Activated CD4-positive, alpha-beta T cell treated with anti-CD3 and anti-CD28 coated beads for 48 hours (primary cell): ENCODE data around the gene TCF3.

ENCODE experiments used
- DNase-seq: peaks from one replicate; pipeline ENCODE4 v3.0.0-alpha.2; 2020

Gene TCF3

DNA sequence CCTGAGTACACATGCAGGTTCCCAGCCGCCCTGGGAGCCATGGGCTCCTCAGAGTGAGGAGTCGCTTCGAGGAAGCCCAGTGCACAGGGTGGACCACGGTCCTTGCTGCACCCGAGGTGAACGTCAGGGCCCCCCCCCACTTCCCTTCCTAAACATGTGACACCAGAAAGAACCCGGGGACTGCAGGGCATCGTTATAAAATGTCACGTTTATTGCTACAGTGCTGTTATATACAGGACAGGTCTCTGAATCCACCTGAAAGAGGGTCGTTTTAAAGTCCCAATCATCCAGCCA is 43.4 kb downstream of the TCF3 start:
- DNase-seq: peak; percentile 23

DNA sequence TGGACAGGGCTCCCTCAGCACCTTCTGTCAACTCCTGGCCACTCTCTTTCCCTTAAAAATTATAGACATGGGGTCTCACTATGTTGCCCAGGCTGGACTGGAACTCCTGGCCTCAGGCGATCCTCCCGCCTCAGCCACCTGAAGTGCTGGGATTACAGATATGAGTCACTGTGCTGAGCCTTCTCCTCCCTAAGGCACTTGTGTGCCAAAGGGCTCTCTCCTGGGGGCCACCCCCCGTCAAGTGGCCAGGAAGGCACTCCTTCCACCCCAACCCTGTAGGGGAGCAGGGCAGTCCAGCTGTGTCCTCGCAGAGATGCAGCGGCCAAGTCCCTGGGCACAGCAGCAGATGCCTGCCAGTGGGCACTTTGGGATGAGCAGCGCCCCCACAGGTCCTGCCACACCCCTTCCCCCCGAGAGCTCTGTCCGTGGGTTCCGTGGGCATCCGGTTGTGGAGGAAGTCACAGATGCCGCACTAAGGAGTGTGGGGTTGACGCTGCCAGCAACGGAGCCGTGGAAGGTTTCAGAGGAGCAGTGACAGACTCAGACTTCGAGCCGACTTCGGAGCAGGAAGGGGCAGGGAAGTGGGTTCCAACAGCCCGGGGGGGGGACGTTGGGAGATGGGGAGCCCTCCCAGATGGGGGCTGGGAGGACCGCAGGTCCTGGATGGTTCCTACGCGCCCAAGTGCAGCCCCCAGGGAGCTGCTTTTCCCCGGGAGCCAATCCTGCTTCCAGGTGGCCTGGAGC is 43.9 kb downstream of the TCF3 start:
- DNase-seq: peak; percentile 31

DNA sequence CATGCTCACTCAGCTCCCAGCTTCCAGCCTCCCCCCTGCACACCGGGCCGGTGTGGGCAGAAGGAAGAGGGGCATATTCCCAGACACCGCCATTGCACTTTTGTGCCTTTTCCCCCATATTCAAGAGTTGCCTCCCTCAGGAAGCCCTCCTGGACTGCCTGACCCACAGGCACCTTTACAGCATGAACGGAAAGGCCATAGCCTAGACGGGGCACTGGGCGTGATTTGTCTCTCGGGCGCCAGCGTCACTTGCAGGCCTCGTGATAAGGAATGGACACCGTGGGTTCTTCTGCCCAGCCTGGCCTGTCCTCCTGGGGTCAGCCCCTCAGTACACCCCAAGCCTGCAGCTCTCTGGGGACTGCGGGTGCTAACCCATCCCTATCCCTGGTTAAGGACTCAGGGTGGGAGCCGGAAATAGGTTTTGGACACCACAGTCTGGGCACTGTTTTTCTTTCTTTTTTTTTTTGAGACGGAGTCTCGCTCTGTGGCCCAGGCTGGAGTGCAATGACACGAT is 46.2 kb downstream of the TCF3 start:
- DNase-seq: no peak

DNA sequence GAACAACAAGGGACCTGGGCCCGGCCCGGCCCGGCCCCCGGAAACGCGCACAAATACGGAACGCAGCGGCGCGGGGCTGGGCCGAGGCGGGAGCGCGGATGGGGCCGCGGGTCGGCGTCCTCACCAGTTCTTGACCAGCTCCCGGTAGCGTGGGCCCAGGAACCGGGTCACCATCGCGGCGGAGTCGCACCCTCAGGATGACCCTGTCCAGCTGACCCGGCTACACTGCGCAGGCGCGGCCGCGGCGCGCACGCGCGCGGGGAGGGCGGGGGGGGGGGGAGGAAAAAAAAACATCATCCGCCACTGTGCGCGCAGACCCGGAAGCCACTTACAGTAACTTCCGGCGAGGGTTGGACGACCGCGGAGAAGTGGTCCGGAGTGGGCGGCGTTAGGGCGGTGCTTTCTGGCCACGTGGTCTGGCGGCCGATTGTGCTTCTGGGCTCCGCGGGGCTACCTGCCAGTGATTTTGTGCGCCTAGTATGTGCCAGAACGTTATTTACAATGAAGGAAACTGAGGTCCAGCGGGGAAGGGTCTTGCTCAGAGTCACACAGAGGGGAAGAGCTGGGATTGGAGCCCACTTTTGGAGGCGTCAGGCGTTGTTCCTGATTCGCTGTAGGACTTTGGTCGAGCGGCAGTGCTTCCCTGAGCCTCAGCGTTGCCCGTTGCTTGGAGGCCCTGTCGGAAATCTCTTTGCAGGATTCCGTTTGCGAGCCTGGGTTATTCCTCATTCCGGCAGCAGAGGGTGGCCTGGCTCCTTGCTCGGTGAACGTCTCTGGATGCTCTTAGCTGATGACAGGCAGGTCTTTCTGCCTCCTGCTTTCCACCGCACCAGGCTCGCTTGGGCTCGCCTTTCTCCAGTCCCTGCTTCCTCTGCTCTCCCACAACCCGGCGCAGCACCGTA is 46.9 kb downstream of the TCF3 start, which contains the start of gene UQCR11:
UQCR11 (minus strand) TSS at position 227 of the 902 bp plus-strand sequence; CDS start at position 174, 53 bp downstream.
- peak; percentile 96 for DNase-seq

DNA sequence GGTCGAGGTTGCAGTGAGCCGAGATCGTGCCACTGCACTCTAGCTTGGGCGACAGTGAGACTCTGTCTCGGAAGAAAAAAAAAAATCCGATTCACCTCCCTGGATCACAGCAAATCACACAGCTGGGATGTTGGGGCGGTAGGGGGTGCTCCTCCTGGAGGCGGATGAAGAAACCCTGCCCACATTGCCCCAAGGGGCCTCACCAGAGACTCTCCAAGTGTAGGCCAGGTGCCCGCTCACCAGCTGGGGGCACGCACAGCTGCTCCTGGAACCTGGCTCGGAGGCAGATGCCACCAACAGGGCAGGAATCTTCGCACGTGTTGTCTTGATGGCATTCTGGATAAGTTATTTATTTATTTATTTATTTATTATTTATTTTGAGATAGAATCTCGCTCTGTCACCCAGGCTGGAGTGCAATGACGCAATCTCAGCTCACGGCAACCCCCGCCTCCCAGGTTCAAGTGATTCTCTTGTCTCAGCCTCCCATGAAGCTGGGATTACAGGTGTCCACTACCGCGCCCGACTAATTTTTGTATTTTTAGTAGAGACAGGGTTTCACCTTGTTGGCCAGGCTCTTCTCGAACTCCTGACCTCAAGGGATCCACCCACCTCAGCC is 50.2 kb downstream of the TCF3 start:
- DNase-seq: no peak

DNA sequence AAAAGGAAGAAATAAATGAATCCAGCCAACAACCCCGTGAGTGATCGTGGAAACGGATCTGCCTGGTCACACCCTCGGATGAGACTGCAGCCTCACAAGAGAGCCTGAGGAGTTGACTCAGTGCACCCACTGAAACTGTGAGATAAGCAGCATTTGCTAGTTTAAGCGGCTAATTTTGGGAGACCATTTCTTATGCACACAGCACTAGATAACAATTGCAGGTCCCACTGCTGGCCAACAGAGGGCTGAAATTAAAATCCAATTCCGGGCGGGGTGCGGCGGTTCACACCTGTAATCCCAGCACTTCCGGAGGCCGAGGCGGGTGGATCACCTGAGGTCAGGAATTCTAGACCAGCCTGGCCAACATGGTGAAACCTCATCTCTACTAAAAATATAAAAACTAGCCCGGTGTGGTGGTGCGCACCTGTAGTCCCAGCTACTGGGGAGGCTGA is 50.8 kb downstream of the TCF3 start:
- DNase-seq: peak; percentile 21

DNA sequence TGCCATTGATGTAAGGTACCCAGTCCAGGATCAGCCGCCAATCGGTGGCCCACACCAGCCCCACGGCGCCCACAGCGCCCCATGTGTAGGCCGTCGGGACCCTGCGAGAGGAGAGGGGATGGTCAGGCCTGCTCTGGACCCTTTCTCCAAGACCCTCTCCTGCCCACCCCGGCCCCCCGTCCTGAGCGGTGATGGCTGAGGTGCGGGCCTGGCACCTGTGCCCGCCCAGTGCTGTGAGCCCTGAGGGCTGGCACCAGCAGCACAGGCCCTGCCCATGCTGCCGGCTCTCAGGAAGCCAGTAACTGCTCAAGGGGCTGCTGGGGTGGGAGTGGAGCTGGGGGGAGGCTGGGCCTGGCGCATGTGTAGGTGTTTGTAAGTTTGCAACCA is 53.0 kb downstream of the TCF3 start:
- DNase-seq: no peak

DNA sequence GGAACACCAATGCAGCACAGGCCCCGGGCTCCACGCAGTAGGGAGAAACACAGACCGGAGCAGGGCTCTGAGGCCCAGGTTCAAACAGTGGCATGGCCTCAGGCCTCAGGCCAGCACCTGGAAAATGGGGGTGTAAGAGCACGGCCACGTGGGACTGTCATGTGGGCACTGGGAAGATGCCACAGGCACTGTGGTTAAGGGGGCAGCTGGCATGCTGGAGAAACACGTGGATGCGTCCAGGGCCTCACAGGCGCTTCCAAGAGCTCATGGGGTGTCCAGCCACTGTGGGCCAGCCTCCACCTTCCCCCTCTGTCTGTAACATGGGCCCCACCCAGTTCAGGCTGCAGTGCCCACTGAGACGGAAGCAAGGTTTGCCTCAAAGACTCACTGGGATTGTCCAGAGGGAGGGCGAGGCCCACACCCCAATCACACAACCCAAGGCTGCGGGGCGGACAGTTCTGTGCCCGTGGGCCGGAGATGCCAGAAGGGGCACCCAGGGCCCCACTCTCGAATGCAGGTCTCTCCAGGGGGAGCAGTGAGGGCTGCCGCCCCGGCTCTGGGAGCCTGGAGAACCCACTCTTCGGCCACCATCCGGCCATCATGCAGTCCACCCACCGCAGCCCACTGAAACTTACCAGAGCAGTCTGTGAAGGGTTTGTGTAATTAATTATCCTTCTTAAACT is 53.5 kb downstream of the TCF3 start:
- no peak for DNase-seq

DNA sequence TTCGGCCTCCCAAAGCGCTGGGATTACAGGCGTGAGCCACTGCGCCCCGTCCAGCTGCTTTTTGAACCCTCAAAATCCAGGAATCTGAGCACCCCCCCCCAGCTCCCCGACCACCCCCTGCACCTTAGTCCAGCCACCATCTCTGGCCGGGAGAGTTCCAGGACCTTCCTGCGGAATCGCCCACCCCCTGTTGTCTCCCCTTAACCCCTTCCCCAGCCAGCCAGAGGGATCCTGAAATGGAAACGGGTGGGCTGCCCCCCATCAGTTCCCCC is 59.0 kb downstream of the TCF3 start:
- no peak for DNase-seq

DNA sequence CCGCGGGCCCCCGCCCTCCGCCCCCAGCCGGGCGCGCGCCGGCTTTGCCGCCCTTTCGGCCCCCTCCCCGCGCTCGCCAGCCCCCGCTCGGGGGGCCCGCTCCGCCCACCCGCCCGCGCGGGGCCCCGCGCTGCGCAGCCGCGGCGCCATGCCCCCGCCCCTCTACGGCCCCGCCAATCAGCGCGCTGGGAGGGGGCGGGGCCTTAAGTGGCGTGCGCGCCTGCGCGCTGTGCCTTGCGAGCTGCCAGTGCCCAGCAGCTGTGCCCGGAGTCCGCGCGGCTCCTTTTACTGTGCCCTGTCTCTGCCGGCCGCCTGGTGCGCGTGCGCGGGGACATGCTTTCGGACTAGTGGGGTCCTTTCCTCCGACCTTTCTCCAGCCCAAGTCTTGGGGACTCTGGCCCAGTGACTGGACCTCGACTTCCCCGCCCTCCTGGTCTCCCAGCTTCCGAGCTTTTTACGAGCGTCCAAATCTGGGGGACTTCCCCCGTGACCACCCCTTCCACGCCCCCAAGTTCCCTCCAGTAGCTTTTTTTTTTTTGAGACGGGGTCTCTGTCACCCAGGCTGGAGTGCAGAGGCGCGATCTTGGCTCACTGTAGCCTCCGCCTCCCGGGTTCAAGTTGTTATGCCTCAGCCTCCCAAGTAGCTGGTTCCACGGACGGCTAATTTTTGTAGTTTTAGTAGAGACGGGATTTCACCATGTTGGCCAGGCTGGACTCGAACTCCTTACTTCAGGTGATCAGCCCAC is 59.5 kb downstream of the TCF3 start, which contains the start of gene MBD3:
MBD3 (minus strand) TSS at position 111 of the 746 bp plus-strand sequence. CDS start 234 bp downstream, outside the sequence.
- peak; percentile 91 for DNase-seq

DNA sequence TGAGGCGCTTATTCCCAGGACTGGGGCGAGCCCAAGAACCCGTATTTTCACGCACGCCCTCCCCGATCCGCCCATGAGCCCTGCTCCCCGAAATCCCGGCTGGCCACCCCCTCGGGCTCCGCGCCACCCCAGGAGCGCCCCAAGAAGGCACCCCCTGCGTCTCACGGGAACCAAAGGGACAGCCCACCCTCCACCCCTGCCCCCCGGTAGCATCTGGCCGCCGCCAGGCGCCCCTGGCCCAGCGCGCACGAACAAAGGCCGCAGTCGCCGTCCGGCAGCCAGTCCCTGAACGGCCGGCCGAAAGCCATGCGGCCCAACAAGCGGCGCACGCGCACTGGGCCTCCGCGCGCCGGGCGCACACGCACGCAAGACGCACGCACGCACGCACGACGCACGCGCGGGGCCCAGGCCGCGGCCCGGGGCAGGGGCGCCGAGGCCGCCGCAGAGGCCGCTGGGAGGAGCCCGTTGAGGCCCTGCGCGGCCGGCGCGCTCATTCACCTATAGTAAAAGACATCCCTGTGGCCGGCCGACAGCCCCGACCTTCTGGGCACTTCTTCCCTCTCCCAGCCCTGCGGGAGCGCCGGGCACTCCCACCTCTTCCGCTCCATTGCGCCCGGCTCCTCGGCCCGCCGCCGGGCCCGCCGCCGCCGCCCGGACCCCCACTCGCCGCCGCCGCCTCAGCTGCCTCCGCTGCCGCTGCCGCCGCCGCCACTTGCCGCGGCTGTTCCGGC is 60.2 kb downstream of the TCF3 start:
- peak; percentile 87 for DNase-seq

DNA sequence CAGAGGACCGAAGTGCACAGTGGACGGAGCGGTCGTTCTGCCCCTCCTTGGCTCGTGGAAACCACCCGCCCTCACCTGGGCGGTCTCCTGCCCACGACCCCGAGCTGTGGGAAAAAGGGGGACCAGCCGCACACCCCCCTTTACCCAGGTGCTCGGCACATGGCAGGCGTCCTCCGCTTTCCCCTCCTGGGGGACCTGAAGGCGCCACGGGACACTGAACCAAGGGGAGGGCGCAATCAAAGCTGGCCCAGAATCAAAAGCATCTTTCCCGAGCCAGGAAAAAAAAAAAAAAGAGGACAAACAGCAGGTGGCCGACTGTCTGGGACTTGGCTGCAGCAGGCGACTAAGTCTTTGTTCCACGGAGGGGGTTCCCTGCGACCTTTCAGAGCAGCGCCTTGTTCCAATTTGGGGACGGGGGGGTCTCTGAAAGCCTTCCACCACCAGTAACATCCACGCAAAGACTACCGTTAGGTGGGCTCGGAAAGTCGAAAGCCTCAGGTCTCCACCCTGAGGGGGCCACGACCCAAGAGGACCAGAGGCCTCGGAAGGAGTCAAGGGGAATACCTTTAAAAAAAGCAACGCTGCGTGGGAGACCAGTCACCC is 60.9 kb downstream of the TCF3 start:
- DNase-seq: peak; percentile 19

DNA sequence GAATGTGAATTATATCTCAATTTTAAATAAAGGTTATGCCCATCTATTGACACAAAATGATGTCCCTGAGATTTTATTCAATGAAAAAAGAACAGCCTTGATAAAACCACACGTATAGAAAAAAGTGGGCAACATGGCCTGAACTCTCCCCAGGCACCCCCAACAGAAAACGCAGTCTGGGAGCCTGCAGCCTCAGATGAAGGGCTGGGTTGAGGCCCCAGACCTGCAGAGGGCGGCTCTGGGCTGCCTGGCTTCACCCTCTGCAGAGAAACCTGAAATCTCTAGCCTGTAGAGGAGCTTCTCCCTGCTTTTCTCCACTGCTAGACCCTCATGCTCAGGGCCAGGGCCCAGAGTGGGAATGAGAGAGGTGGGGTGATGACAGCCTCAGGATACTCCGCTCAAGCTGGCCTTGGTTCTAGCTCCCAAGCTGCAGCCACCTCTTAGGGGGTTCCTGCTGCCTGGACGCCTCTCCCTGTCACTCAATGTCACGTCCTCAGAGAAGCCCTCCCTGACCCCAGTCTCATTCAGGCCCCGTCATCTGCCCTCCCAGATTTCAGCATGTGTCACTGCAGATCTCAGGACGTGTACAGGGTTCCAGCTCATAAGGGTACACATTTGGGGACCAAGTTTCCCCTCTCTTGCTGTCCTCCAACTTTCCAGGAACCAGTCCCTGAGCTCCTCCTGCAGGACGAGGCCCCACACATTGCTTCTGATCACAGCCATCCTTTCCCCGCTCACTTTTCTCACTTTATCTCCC is 61.6 kb downstream of the TCF3 start:
- DNase-seq: peak; percentile 53

DNA sequence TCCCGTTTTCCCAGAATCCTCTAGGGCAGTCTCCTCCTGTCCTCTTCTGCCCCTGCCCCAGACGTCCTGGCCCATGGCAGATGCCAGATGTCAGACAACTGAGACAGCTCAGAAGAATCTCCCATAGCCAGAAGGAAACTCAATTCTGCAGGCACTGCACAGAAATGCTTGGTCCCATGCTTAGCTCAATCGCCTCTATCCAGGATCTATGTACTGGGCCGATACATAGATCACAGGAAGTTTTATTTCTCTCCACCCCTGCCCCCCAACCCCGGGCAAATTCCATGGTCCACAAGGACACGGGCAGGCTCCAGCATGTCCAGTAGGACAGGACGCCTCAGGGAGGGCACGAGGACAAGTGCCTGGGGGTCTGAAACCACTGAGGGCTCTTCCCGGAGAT is 64.5 kb downstream of the TCF3 start:
- no peak for DNase-seq

DNA sequence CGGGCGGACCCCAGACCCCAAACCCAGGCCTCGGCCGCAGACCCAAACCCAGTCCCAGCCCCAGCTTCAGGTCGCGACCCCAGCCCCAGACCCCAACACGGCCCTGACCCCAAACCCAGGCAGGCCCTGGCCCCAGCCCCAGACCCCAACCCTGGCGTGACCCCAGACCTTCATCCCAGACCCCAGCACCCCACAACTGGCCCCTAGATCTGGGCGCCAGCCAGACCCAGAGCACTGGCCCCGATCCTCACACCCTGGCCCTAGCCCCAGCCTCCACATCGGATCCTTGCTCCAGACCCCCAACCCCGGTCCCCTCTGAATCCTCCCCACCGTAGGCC is 67.2 kb downstream of the TCF3 start:
- no peak for DNase-seq

DNA sequence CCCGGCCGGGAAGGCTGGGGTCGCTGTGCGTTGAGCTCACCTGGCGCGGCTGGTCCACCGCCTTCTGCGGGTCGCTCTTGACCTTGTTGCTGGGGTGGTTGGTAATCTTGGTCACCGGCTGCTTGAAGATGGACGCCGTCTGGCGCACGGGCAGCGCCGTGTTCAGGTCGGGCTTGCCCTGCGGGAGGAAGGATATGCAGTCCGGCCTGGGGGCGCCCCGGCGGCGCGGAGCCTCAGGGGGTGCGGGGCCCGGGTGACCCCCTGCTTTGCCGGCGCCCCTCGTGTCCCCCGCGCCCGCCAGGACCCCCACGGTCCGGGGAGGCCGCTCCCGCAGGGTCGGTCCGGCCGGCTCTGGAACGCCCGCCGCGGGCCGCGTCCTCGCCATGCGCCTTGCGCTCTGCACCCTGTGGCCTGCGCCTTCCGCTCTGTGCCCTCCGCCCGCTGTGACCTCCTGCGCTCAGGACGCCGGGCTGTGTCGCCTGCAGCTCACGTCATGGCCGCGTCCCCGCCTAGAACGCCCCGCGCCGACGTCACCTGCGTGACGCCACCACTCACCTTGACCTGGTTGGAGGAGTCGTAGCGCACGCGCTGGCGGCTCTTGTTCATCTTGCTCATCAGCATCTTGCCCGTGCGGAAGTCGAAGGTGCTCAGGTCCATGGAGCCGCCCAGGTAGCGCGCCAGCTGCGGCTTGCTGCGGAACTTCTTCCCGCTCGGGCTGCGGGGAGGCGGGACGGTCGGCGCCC is 67.7 kb downstream of the TCF3 start:
- DNase-seq: no peak

DNA sequence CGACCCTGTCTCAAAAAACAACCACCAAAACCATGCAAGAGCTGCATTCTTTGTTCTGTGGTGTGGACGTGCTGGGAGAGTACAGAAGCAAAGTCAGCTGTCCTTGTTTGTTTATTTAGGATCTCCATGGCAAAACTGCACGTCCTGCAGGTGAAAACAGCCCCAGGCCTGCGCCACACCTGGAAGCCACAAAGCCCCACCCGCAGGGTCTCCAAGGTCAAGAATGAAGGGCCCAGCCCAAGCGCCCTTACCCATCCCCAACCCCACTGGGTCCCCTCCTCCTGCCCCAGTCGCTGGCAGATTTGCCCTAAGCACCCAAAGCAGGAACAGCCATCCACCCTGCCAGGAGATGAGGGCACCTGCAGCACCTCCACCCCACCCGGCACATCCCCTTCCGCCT is 70.2 kb downstream of the TCF3 start:
- no peak for DNase-seq

DNA sequence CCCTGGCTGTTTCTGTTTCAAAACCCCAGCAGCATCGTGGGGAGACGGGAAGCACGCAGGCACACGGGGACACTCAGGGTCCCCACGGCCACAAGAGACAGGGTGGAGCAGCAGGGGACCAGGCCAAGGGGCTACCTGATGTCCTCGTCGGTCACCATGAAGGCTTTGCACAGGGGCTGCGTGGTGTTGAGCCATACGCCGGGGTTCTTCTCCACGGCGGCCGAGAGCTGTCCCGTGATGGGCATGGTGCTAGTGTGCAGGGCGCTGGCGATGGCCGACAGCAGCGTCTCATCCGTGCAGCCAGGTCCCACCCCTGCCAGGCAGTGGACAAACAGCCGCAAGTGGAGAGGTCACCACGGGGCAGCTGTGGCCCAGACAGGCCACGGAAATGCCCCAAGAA is 71.5 kb downstream of the TCF3 start:
- DNase-seq: no peak

DNA sequence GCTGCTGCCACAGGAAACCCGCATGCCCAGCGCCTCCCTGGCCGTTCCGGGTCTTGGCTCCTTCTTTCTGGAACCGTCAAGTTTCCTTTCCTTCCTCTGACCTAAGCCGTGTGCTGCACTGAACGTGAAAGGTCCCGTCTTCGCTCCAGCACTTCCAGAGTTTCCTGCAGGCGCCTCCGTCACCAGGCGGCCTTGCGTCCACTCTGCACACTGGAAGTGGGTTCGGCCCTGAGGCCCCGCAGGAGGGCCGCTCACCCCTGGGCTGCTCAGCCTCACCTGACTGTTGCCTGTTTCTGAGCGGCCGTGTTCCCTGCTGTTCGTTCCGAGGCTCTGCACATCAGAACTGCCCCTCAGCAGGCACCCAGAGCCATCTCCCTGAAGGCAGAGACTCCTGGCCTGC is 72.0 kb downstream of the TCF3 start:
- no peak for DNase-seq

DNA sequence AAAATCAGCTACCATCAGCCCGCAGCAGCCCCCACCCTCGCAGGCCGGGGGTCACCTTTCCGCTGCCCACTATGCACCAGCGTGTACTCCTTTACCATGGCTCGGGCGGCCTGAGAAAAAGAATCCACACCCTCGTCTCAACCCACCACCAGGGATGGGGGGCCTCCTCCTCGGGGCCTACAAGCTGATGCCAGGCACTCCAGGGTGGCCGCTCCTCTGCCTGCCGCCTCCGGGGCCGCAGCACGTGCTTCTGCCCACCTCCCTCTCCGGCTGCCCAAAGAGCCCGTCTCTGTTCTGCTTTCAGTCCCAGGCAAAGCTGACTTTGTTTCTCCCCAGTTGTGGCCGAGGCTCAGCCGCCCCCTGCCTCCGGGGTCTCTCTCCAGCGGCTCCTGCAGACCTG is 73.2 kb downstream of the TCF3 start:
- no peak for DNase-seq
